ENCODE data around the gene FHL3.

FHL3 gene

GRCh38 chr1:37952738-37953137 is 52.6 kb downstream of the FHL3 start:
- ChIA-PET CTCF (no interaction called here), POLR2A (interaction anchor here (1.2 kb wide), 1 partner anchor 11 kb away, joined by 3 read pairs; no protein-coding TSS in a partner anchor)
- no peak for DNase-seq (ENCODE audit: extremely low spot score)
- TF ChIP-seq CTCF (IDR thresholded peaks at IDR 0.05; ENCODE audit: control extremely low read depth, extremely low read depth, low read depth, missing control alignments): no peak

- CTCF ChIA-PET: interaction anchor here (1.1 to 2.2 kb wide), 3 partner anchors 35 to 50 kb away, joined by 3 to 6 read pairs (median 3); partner anchors contain the start of gene SF3A3
- TF ChIP-seq CTCF (IDR thresholded peaks at IDR 0.05; ENCODE audit: control extremely low read depth, extremely low read depth, low read depth, missing control alignments): no peak
- no peak for DNase-seq (ENCODE audit: extremely low spot score)
- POLR2A ChIA-PET: interaction anchor here (1.2 kb wide), 1 partner anchor 11 kb away, joined by 3 read pairs; no protein-coding TSS in a partner anchor
Measured at GRCh38 chr1:37951783-37952624, 53.3 kb downstream of the FHL3 start.

GRCh38 chr1:37951041-37951782 is 54.1 kb downstream of the FHL3 start:
- CTCF ChIA-PET: interaction anchor here (0.9 to 2.2 kb wide), 5 partner anchors 11 to 49 kb away, joined by 3 to 6 read pairs (median 3); partner anchors contain the start of gene SF3A3
- POLR2A ChIA-PET: interaction anchor here (1.2 kb wide), 1 partner anchor 10 kb away, joined by 3 read pairs; no protein-coding TSS in a partner anchor
- no peak for DNase-seq (ENCODE audit: extremely low spot score)
- TF ChIP-seq CTCF (IDR thresholded peaks at IDR 0.05; ENCODE audit: control extremely low read depth, extremely low read depth, low read depth, missing control alignments): no peak

- DNase-seq (ENCODE audit: extremely low spot score): no peak
- ChIA-PET CTCF (interaction anchor here (0.7 to 3.1 kb wide), 12 partner anchors 9 to 885 kb away, joined by 3 to 17 read pairs (median 3); partner anchors contain the start of gene SF3A3), POLR2A (interaction anchor here (0.5 kb wide), 1 partner anchor 23 kb away, joined by 4 read pairs; no protein-coding TSS in a partner anchor)
- TF ChIP-seq CTCF (IDR thresholded peaks at IDR 0.05; ENCODE audit: control extremely low read depth, extremely low read depth, low read depth, missing control alignments): no peak
Measured at GRCh38 chr1:37949524-37950152, 55.7 kb downstream of the FHL3 start.

- ChIA-PET CTCF (interaction anchor here (0.7 to 3.1 kb wide), 13 partner anchors 9 to 886 kb away, joined by 3 to 17 read pairs (median 4); partner anchors contain the start of gene SF3A3), POLR2A (interaction anchor here (1.1 kb wide), 1 partner anchor 17 kb away, joined by 3 read pairs; no protein-coding TSS in a partner anchor)
- DNase-seq (ENCODE audit: extremely low spot score): no peak
- no peak for TF ChIP-seq CTCF (IDR thresholded peaks at IDR 0.05; ENCODE audit: control extremely low read depth, extremely low read depth, low read depth, missing control alignments)
Measured at GRCh38 chr1:37948841-37949240, 56.5 kb downstream of the FHL3 start.

Measured in GM10248 (cell line).